Right lobe of liver (tissue), 4 donors: ENCODE results near the gene UBE3B.

Experiments
- POLR2A ChIP-seq: fragments of 450-650 bp; IDR thresholded peaks from one replicate; pipeline ENCODE4 v1.6.1; 2017; ENCODE audit warnings: antibody characterized with exemption, mild to moderate bottlenecking
- TF ChIP-seq, protein P1 (sequence below), 4 donors: fragments of 200-600 bp in 3 of 4; fragments of 450-650 bp in 1 of 4; IDR thresholded peaks; one replicate each; pipeline versions ENCODE4 v1.5.1 to v1.8.0; 2016 to 2022; ENCODE audit warnings: antibody characterized with exemption in 4 of 4, mild to moderate bottlenecking in 2 of 4
- donor health status: DM: no; HTN: no; CAD: no.
- donor health status: DM: no; HTN: no; CAD: no.
- donor health status: DM: no; HTN: yes; CAD: no.

DNA sequence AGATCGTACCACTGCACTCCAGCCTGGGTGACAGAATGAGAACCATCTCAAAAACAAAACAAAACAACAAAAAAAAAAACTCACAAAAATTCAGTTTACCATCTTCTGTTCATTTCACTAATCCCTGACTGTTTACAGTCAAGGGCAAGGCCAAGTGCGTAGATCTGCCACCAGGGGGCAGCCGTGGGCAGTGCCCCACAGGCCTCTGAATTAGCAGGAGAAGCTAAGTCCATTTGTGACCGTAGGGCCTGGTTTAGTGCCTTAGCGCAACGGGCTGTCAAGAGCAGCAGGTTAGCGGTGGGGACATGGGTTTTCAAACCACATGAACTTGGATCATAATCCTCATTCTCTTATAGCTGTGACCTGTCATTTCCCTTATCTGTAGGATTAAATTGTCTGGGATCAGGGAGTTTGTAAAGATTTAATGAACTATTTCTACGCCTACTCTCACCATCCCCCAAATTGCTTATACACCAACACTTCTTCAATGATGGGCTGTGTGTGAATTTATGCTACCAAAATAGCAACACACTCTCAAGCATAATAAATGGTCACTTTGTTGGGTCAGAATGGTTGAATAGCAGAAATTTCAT lies 49.3 kb upstream of the UBE3B start:
- TF ChIP-seq POLR2A, result no peak
- TF ChIP-seq, protein P1, sequence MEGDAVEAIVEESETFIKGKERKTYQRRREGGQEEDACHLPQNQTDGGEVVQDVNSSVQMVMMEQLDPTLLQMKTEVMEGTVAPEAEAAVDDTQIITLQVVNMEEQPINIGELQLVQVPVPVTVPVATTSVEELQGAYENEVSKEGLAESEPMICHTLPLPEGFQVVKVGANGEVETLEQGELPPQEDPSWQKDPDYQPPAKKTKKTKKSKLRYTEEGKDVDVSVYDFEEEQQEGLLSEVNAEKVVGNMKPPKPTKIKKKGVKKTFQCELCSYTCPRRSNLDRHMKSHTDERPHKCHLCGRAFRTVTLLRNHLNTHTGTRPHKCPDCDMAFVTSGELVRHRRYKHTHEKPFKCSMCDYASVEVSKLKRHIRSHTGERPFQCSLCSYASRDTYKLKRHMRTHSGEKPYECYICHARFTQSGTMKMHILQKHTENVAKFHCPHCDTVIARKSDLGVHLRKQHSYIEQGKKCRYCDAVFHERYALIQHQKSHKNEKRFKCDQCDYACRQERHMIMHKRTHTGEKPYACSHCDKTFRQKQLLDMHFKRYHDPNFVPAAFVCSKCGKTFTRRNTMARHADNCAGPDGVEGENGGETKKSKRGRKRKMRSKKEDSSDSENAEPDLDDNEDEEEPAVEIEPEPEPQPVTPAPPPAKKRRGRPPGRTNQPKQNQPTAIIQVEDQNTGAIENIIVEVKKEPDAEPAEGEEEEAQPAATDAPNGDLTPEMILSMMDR (IDR thresholded peaks at IDR 0.05), result peak; percentile 78 to 99 (median 99)
